Body of pancreas (tissue), 4 donors: Measurements from ENCODE around the gene BTNL2.

Source experiments
- CTCF ChIP-seq, 7 experiments: fragments of 450-650 bp in 4 of 7; fragments of 200-600 bp in 3 of 7; sonication (generic) in 3 of 7; IDR thresholded peaks; one replicate each; pipeline ENCODE4 v1.5.1; 2016 to 2019; ENCODE audit warnings: antibody characterized with exemption in 7 of 7
- POLR2A ChIP-seq, 3 donors: fragments of 450-650 bp; IDR thresholded peaks; one replicate each; pipeline ENCODE4 v1.6.1; 2016; ENCODE audit warnings: antibody characterized with exemption in 3 of 3, mild to moderate bottlenecking in 2 of 3

- TF ChIP-seq CTCF (IDR thresholded peaks at IDR 0.05) (no peak), POLR2A (IDR thresholded peaks at IDR 0.05) (no peak)
Observed at GRCh38 chr6:32396028-32396427, 11.0 kb downstream of the BTNL2 start.
